Measurements from ENCODE around the gene SLC35G6. TPM values are rescaled to one million over a fixed set of nuclear protein-coding genes. Genes with fewer than 3 reads are reported as not detected.

The SLC35G6 gene
- total RNA-seq, 4 donors from 2014 or later, result not detected

DNA sequence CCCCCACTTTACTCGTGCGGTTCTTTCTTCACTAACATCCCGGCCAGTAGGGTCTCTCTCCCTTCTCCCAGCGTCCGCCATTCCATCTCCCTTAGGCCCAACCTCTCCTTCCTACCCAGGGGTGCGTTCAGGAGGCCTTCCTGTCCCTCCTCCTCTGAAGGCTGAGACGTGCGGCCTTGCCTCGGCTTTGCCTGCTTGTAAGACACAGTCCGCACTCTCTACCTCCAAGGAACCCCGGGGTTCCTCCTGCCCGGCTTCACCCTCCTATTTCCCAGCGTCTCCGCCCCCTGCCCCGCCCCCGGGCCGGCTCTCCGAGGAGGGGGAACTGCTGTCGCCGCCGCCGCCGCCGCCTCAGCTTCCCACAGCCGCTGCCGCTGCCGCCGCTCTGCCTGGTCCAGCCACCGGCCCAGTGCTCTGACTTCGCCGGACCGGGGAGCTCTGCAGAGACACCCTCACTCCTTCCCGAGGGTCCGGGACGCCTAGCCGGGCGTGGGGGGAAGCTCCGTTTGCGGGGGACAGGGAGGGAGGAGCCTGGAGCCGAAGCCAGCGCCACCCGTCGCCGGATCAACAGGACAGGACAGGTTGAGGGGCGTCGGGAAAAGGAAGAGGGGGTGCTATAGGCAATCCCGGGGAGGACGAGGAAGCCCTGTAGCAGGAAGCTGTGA lies 43.2 kb upstream of the SLC35G6 start:
- H3K27ac ChIP-seq, result peak overlapping the region; percentile 92 to 94 (median 94)
- peaks cover 0 to 60% (median 5%) of the 10 kb centered on the region in 4 donors for H3K27me3 ChIP-seq
- peak overlapping the region; percentile 38 to 80 (median 60) for H3K4me3 ChIP-seq
- no peak for DNase-seq
- no peaks in the 10 kb centered on the region for H3K9me3 ChIP-seq
- peaks cover 53 to 68% (median 54%) of the 10 kb centered on the region in 3 donors for H3K4me1 ChIP-seq
- intact Hi-C loops (cut with DNase I), result loop anchor here (5.0 kb wide), 1 partner anchor 81 kb away; the partner anchor contains the start of gene TMEM95
- no peaks in the 10 kb centered on the region for H3K36me3 ChIP-seq
- WGBS, 2 donors, result 22 to 25% methylated on average over 13 to 14 of the region's 48 CpGs
- TF ChIP-seq POLR2A (IDR thresholded peaks at IDR 0.05) (peak in 1 of 4 donors; percentile 45), CTCF (IDR thresholded peaks at IDR 0.05) (no peak)

DNA sequence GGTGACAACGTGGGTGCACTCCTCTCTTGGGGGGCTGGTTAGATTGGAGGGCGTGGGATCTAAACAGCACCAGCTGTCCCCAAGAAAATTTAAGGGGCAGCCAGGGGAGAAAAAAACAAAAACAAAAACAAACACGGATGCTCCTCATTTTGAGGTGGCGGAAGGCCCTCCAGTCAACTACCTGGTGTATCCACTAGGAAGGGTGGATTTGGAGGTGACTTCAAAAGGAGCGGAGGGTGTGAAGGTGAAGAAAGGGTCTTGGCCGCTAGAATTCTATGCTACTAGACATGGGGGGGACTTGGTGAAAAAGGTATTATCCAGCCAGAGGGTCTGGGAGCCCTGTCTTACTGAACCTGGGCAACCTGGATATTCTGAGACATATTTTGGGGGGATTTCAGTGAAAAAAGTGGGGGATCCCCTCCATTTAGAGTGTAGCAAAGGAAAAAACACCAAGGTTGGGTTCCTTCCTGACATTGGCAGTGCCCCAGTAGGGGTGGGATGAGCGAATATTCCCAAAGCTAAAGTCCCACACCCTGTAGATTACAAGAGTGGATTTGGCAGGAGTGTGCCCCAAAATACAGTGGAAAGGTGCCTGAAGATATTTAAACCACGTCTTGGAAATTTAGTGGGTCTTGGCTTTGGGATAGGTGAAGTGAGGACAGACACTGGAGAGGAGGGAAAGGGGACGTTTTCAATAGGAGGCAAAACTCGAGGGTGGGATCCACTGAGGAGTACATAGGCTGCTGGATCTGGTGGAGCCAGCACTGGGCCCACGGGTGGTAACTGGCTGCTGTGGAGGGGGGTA lies 42.4 kb upstream of the SLC35G6 start:
- H3K4me1 ChIP-seq, result peaks cover 53 to 75% (median 58%) of the 10 kb centered on the region in 3 donors
- TF ChIP-seq CTCF (IDR thresholded peaks at IDR 0.05) (no peak), POLR2A (IDR thresholded peaks at IDR 0.05) (no peak)
- H3K9me3 ChIP-seq, result no peaks in the 10 kb centered on the region
- no peaks in the 10 kb centered on the region for H3K36me3 ChIP-seq
- 38% methylated on average over 11 of the region's 11 CpGs for WGBS, 2 donors
- peak overlapping the region; percentile 38 to 80 (median 60) for H3K4me3 ChIP-seq
- intact Hi-C loops (cut with DNase I), result loop anchor here (5.0 kb wide), 1 partner anchor 82 kb away; the partner anchor contains the start of gene TMEM95
- peak overlapping the region; percentile 92 to 94 (median 94) for H3K27ac ChIP-seq
- no peak for DNase-seq
- H3K27me3 ChIP-seq, result peaks cover 0 to 60% (median 5%) of the 10 kb centered on the region in 4 donors

GRCh38 chr17:7439462-7440112 lies 41.7 kb upstream of the SLC35G6 start, which contains the start of gene FGF11:
Gene FGF11, plus strand, starts transcription at chr17:7439512. Its CDS starts 109 bp downstream, at chr17:7439621.
- H3K4me1 ChIP-seq, result peaks cover 53 to 80% (median 65%) of the 10 kb centered on the region in 3 donors
- 2 to 3% methylated on average over 7 to 10 of the region's 50 CpGs for WGBS, 2 donors
- H3K36me3 ChIP-seq, result no peaks in the 10 kb centered on the region
- peaks cover 0 to 59% (median 5%) of the 10 kb centered on the region in 4 donors for H3K27me3 ChIP-seq
- no peak for DNase-seq
- intact Hi-C loops (cut with DNase I), result loop anchor here (5.0 kb wide), 2 partner anchors 38 to 82 kb away; partner anchors contain the start of genes TMEM95 and ZBTB4
- no peak for TF ChIP-seq CTCF (IDR thresholded peaks at IDR 0.05)
- no peak for TF ChIP-seq POLR2A (IDR thresholded peaks at IDR 0.05)
- H3K27ac ChIP-seq, result peak within 1 kb of the TSS; percentile 92 to 94 (median 94)
- peak within 1 kb of the TSS; percentile 38 to 80 (median 60) for H3K4me3 ChIP-seq
- no peaks in the 10 kb centered on the region for H3K9me3 ChIP-seq

DNA sequence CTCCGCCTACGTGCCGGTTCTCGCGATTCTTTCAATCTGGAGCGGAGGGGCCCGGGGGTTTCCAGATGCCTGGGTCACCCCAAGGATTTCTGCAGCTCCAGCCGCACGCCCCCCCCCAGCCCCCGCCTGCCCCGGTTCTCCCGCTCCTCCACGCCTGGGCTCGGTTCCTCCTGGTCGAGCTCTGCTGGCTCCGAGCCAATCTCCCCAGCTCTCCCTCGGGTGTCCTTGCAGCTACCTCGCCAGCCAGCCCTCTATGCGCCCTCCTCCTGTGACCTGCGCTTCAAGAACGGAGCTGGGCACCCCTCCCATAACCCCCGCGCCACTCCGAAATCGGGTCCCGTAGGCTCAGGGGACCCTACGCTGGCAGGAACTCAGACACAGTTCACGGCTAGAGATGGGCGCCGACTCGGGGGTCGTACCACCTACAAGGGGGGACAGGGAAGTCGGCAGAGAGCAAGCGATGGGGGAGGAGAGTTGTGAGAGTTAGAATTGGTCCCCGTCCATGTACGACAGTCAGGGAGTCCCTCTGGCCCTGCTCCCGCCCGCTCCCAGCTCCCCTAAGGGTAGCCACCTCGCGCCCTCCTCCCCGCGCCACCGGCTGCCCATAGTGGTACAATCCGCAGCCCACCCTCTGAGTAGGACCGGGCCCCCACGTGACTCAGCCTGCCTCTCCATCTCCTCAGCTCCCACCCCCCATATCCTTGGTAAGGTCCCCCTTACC lies 41.0 kb upstream of the SLC35G6 start:
- peaks cover 57 to 82% (median 68%) of the 10 kb centered on the region in 3 donors for H3K4me1 ChIP-seq
- H3K27ac ChIP-seq, result peak overlapping the region in 3 of 4 donors; percentile 7 to 93 (median 39)
- H3K4me3 ChIP-seq, result peak overlapping the region; percentile 30 to 80 (median 60)
- no peak for TF ChIP-seq CTCF (IDR thresholded peaks at IDR 0.05)
- no peak for TF ChIP-seq POLR2A (IDR thresholded peaks at IDR 0.05)
- H3K36me3 ChIP-seq, result no peaks in the 10 kb centered on the region
- 7 to 13% methylated on average over 3 to 13 of the region's 46 CpGs for WGBS, 2 donors
- peaks cover 0 to 61% (median 5%) of the 10 kb centered on the region in 4 donors for H3K27me3 ChIP-seq
- no peaks in the 10 kb centered on the region for H3K9me3 ChIP-seq
- intact Hi-C loops (cut with DNase I), result loop anchor here (5.0 kb wide), 1 partner anchor 37 kb away; the partner anchor contains the start of gene ZBTB4
- no peak for DNase-seq
